Gastrocnemius medialis (tissue), 4 donors: ENCODE data around the gene SETD1A.

Source experiments
- POLR2A ChIP-seq, 2 donors: fragments of 450-650 bp; IDR thresholded peaks; one replicate each; pipeline ENCODE4 v1.6.1; 2017; ENCODE audit warnings: antibody characterized with exemption in 2 of 2, mild to moderate bottlenecking in 2 of 2, moderate library complexity in 2 of 2
- TF ChIP-seq, protein P1 (sequence below), 5 experiments: fragments of 450-650 bp in 3 of 5; fragments of 200-600 bp in 2 of 5; sonication (generic) in 2 of 5; IDR thresholded peaks in 4 of 5; conservative IDR thresholded peaks in 1 of 5; 1 replicate in 4 of 5; 2 replicates in 1 of 5; pipeline ENCODE4 v1.5.1; 2016 to 2019; ENCODE audit warnings: antibody characterized with exemption in 5 of 5, mild to moderate bottlenecking in 3 of 5, moderate library complexity in 3 of 5

DNA sequence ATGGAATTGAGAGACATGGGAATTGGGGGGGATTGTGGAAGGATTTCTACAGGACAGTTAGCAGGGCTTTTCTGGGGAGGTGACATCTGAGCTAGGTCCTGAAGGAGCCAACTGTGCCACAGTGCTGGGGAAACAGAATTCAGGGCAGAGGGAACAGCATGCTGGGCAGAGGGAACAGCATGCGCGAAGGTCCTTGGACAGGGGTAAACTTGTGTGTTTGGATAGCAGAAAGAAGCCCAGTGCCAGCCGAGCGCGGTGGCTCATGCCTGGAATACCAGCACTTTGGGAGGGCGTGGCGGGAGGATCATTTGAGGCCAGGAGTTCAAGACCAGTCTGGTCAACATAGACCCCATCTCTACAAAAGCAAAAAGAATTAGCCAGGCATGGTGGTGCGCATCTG lies 49.0 kb downstream of the SETD1A start:
- TF ChIP-seq, protein P1, sequence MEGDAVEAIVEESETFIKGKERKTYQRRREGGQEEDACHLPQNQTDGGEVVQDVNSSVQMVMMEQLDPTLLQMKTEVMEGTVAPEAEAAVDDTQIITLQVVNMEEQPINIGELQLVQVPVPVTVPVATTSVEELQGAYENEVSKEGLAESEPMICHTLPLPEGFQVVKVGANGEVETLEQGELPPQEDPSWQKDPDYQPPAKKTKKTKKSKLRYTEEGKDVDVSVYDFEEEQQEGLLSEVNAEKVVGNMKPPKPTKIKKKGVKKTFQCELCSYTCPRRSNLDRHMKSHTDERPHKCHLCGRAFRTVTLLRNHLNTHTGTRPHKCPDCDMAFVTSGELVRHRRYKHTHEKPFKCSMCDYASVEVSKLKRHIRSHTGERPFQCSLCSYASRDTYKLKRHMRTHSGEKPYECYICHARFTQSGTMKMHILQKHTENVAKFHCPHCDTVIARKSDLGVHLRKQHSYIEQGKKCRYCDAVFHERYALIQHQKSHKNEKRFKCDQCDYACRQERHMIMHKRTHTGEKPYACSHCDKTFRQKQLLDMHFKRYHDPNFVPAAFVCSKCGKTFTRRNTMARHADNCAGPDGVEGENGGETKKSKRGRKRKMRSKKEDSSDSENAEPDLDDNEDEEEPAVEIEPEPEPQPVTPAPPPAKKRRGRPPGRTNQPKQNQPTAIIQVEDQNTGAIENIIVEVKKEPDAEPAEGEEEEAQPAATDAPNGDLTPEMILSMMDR (IDR thresholded peaks at IDR 0.05 in 4 of 5, conservative IDR thresholded peaks at IDR 0.05 in 1 of 5): no peak
- no peak for TF ChIP-seq POLR2A (IDR thresholded peaks at IDR 0.05)
